Measurements from ENCODE around the gene ATOH8. TPM values are rescaled to one million over a fixed set of nuclear protein-coding genes. Genes with fewer than 3 reads are reported as not detected.

The ATOH8 gene
- total RNA-seq, 2 donors from 2014 or later: 2.5 TPM

DNA sequence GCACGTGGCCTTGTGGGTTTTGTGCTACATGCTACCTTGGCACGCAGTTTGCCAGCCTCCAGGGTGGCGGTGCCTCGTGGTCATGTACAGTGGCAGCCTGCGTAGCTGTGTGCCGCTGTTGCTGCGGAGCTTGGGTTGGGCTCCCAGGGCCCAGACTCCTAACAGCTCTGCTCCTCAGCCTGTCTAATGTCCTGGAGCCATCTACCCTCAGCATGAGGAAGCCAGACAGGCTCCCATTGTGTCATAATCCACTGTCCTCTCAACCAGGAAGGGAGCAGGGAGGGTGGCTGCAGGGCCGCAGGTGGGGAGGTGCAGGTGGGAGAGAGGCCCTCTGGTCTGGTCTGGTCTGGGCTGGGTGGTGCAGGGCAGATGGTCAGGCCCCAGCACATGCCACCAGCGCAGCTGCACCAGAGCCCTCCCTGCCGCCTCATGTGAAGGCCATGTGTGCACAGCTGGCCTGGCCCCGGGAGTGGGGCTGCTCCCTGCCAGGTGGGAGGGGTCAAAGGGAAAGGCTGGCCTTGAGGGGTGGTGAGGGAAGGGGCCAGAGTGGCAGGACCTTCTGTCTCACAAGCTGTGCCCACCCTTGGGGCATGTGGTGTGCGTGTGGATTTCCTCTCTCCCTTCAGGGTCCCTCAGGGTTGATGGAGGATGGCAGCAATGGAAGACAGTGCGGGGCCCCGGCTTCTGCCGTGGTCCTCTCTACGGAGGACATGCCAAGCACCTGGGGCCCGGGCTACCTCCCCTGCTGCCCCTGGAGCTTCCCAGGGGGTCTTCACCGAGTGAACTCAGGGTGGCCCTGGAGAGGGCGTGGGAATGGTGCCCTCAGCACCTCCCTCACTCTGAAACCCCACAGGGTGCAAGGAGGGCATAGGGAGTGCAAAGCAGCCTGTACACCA lies 4.8 kb downstream of the ATOH8 start:
- H3K4me3 ChIP-seq: no peak overlapping the region
- no peaks in the 10 kb centered on the region for H3K36me3 ChIP-seq
- H3K9ac ChIP-seq (ENCODE audit: low read depth in 2 of 2, low read length in 2 of 2): peak overlapping the region in 1 of 2 donors; percentile 21
- peaks cover 10% of the 10 kb centered on the region for H3K4me1 ChIP-seq
- peaks cover 23% of the 10 kb centered on the region for H3K27me3 ChIP-seq
- intact Hi-C loops (cut with DNase I): no loop called here
- no peaks in the 10 kb centered on the region for H3K9me3 ChIP-seq
- DNase-seq: no peak
- H3K27ac ChIP-seq: no peak overlapping the region
- TF ChIP-seq, protein P1, sequence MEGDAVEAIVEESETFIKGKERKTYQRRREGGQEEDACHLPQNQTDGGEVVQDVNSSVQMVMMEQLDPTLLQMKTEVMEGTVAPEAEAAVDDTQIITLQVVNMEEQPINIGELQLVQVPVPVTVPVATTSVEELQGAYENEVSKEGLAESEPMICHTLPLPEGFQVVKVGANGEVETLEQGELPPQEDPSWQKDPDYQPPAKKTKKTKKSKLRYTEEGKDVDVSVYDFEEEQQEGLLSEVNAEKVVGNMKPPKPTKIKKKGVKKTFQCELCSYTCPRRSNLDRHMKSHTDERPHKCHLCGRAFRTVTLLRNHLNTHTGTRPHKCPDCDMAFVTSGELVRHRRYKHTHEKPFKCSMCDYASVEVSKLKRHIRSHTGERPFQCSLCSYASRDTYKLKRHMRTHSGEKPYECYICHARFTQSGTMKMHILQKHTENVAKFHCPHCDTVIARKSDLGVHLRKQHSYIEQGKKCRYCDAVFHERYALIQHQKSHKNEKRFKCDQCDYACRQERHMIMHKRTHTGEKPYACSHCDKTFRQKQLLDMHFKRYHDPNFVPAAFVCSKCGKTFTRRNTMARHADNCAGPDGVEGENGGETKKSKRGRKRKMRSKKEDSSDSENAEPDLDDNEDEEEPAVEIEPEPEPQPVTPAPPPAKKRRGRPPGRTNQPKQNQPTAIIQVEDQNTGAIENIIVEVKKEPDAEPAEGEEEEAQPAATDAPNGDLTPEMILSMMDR (IDR thresholded peaks at IDR 0.05): no peak

DNA sequence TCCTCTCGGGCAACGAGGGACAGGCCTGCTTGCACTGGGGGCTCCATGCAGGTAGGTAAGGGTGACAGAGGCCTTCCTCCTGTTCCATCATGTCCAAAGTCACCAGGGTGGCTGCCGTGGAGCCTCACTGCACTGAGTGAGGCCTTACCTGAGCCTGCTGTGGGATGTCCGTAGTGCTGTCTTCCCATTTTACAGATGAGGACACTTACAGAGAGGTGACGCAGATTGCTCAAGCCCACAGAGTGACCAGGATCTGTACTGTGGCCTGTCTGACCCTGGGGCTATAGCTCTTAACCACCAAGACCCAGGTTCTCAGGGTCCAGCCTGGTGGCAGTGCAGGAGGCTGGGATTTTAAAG lies 5.4 kb downstream of the ATOH8 start:
- Histone ChIP-seq H3K27me3 (peaks cover 17% of the 10 kb centered on the region), H3K9ac (ENCODE audit: low read depth in 2 of 2, low read length in 2 of 2) (no peak overlapping the region), H3K4me1 (peaks cover 10% of the 10 kb centered on the region), H3K9me3 (no peaks in the 10 kb centered on the region), H3K36me3 (no peaks in the 10 kb centered on the region), H3K4me3 (no peak overlapping the region), H3K27ac (no peak overlapping the region)
- DNase-seq: no peak
- intact Hi-C loops (cut with DNase I): no loop called here
- TF ChIP-seq, protein P1 (IDR thresholded peaks at IDR 0.05): no peak

DNA sequence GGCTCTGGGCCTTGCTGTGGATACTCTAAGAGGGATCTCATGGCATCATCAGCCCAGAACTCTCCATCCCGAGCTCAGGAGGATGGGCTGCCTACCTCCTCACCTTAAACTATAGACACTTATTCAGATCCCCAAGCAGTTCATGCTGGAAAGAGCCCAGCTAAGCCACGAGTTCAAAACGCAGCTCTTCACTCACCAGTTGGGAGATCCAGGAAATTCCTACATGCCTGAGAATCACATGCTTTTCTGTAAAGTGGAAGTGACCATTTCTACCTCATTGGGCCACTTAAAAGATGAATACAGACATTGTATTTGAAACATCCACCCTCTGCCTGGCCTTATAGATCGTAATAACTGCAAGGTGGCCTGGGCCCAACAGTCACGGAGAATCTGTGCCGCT lies 6.6 kb downstream of the ATOH8 start:
- DNase-seq: no peak
- Histone ChIP-seq H3K36me3 (no peaks in the 10 kb centered on the region), H3K9me3 (no peaks in the 10 kb centered on the region), H3K27ac (no peak overlapping the region), H3K9ac (ENCODE audit: low read depth in 2 of 2, low read length in 2 of 2) (peak overlapping the region in 1 of 2 donors; percentile 26), H3K4me3 (no peak overlapping the region), H3K27me3 (peaks cover 6% of the 10 kb centered on the region), H3K4me1 (no peaks in the 10 kb centered on the region)
- TF ChIP-seq, protein P1 (IDR thresholded peaks at IDR 0.05): no peak
- intact Hi-C loops (cut with DNase I): no loop called here

DNA sequence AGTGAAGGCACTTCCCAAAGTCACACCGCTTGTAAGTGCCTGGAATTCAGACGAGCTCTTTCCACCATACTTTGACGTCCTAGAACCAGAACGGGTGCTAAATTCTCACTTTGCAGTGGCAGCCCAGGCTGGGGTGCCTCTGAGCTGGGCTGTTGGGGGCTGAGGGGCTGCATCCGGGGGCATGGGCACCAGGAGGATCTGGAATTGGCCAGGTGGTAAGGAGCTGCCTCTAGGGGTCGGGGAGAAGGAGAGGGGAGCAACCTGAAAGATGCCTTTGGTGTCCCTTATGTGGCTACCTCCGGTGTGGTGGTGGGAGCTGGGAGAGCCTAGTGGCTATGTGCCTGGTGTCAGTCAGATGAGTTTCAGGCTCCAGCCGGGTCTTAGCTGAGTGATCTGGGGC lies 7.1 kb downstream of the ATOH8 start:
- intact Hi-C loops (cut with DNase I): no loop called here
- TF ChIP-seq, protein P1 (IDR thresholded peaks at IDR 0.05): no peak
- Histone ChIP-seq H3K9me3 (no peaks in the 10 kb centered on the region), H3K9ac (ENCODE audit: low read depth in 2 of 2, low read length in 2 of 2) (peak overlapping the region in 1 of 2 donors; percentile 26), H3K36me3 (no peaks in the 10 kb centered on the region), H3K4me1 (no peaks in the 10 kb centered on the region), H3K27ac (no peak overlapping the region), H3K27me3 (peaks cover under 1% of the 10 kb centered on the region), H3K4me3 (no peak overlapping the region)
- DNase-seq: no peak

DNA sequence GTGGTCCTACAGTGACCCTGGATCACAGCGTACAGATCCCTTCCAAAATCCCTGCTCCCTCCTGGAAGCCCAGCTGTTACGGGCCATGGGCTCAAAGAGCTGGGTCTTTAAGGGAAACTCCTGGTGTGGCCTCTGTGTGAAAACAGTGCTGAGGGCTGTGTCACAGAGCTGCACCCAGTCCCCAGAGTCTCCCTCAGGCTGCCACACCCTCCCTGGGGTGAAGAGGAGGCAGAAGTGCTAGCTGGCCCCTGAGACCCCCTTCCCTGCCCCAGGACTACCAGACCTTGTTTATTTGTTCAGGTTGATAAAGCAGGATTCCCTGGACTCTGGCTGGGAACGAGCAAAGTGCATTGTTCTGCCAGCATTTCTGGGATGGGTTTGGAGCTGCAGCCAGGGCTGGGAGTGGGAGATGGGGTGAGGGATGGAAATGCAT lies 7.7 kb downstream of the ATOH8 start:
- Histone ChIP-seq H3K4me3 (no peak overlapping the region), H3K36me3 (no peaks in the 10 kb centered on the region), H3K27ac (no peak overlapping the region), H3K9me3 (no peaks in the 10 kb centered on the region), H3K4me1 (no peaks in the 10 kb centered on the region), H3K27me3 (no peaks in the 10 kb centered on the region), H3K9ac (ENCODE audit: low read depth in 2 of 2, low read length in 2 of 2) (no peak overlapping the region)
- intact Hi-C loops (cut with DNase I): no loop called here
- TF ChIP-seq, protein P1 (IDR thresholded peaks at IDR 0.05): no peak
- DNase-seq: no peak

Measured in colonic mucosa (tissue), 4 donors.